Motor neuron (in vitro differentiated cells): ENCODE measurements around the gene SS18L1. TPM values are rescaled to one million over a fixed set of nuclear protein-coding genes. Genes with fewer than 3 reads are reported as not detected.

ENCODE experiments used
- ATAC-seq, 8 experiments: fragments of 200-7000 bp; cut with Tn5 transposase; replicated peaks in 6 of 8; 2 replicates each; pipeline ENCODE4 v1.8.0; 2021; ENCODE audit warnings: mild to moderate bottlenecking in 8 of 8, moderate library complexity in 8 of 8
- H3K27ac ChIP-seq, 2 donors: fragments of 250-450 bp; sonication (Bioruptor Pico); 2 replicates each; pipeline ENCODE4 v1.9.0; 2021; ENCODE audit warnings: antibody characterized with exemption in 2 of 2, mild to moderate bottlenecking in 2 of 2, moderate library complexity in 1 of 2
- H3K4me1 ChIP-seq, 2 donors: fragments of 250-450 bp; sonication (Bioruptor Pico); replicated peaks in 1 of 2; 2 replicates each; pipeline ENCODE4 v1.6.1; 2021; ENCODE audit warnings: antibody characterized with exemption in 2 of 2, mild to moderate bottlenecking in 2 of 2, moderate library complexity in 1 of 2
- H3K4me3 ChIP-seq, 5 donors: fragments of 250-450 bp; sonication (Bioruptor Pico); 2 replicates each; pipeline ENCODE4 v1.9.0; 2021; ENCODE audit warnings: antibody characterized with exemption in 5 of 5, mild to moderate bottlenecking in 5 of 5, moderate library complexity in 4 of 5
- WGBS, 10 experiments: fragments of 450-650 bp; shearing (Covaris generic); methylation state at CpG; one replicate each; pipeline ENCODE4 v1.0.0; 2022; 5-methylcytosine and 5-hydroxymethylcytosine counted together
- in situ Hi-C, 9 experiments: fragments of 400-800 bp; cut with MboI; loops; one replicate each; pipeline ENCODE4 v1.15.0; 2021; ENCODE audit warnings: low sequenced_read_pairs in 9 of 9, low pct_unique_long_range_greater_than_20kb in 2 of 9; ENCODE audit not compliant: unreplicated experiment in 9 of 9
- total RNA-seq, 8 experiments: library from RNA; unstranded; fragments of 300-600 nt; gene quantifications; 2 replicates each; pipeline versions ENCODE4 v1.2.3 to v1.2.4, GENCODE V29; 2022

Gene SS18L1
- total RNA-seq, 8 experiments from 2014 or later, result 9.5 to 32.0 (median 29.5) TPM

GRCh38 chr20:62134735-62135231 is 8.8 kb upstream of the SS18L1 start:
- peak in 5 of 8 experiments; percentile 2 to 78 (median 7) for ATAC-seq
- in situ Hi-C loops, result loop anchor here in 5 of 9 experiments (25.0 kb wide), 1 partner anchor 122 kb away; no protein-coding TSS in a partner anchor
- Histone ChIP-seq H3K27ac (peak overlapping the region in 1 of 2 donors; percentile 50), H3K4me1 (no peaks in the 10 kb centered on the region), H3K4me3 (no peak overlapping the region)
- WGBS, 10 experiments, result 0 to 100% (median 76%) methylated on average over 1 to 5 of the region's 11 CpGs; no CpG with 5 or more reads in 2 of the 10 experiments

GRCh38 chr20:62135573-62136266 is 7.8 kb upstream of the SS18L1 start:
- Histone ChIP-seq H3K4me3 (no peak overlapping the region), H3K4me1 (no peaks in the 10 kb centered on the region), H3K27ac (no peak overlapping the region)
- in situ Hi-C loops, result loop anchor here in 5 of 9 experiments (25.0 kb wide), 1 partner anchor 123 kb away; no protein-coding TSS in a partner anchor
- WGBS, 10 experiments, result 89 to 100% (median 100%) methylated on average over 1 to 7 of the region's 8 CpGs; no CpG with 5 or more reads in 2 of the 10 experiments
- ATAC-seq, result no peak

- Histone ChIP-seq H3K4me3 (no peak overlapping the region), H3K27ac (no peak overlapping the region), H3K4me1 (peaks cover 4 to 7% of the 10 kb centered on the region in 2 donors)
- in situ Hi-C loops, result loop anchor here in 5 of 9 experiments (25.0 kb wide), 1 partner anchor 124 kb away; no protein-coding TSS in a partner anchor
- ATAC-seq, result peak; percentile 11 to 74 (median 64)
- WGBS, 10 experiments, result 32 to 64% (median 52%) methylated on average over 3 to 7 of the region's 8 CpGs
Observed at GRCh38 chr20:62136283-62137091, 7.1 kb upstream of the SS18L1 start.

- no peak overlapping the region for H3K27ac ChIP-seq
- no peak overlapping the region for H3K4me3 ChIP-seq
- in situ Hi-C loops, result loop anchor here in 5 of 9 experiments (25.0 kb wide), 1 partner anchor 125 kb away; no protein-coding TSS in a partner anchor
- 55 to 100% (median 78%) methylated on average over 1 to 5 of the region's 6 CpGs; no CpG with 5 or more reads in 1 of the 10 experiments for WGBS, 10 experiments
- ATAC-seq, result no peak
- H3K4me1 ChIP-seq, result peaks cover 8 to 9% of the 10 kb centered on the region in 2 donors
Observed at GRCh38 chr20:62137092-62137384, 6.5 kb upstream of the SS18L1 start.

- Histone ChIP-seq H3K4me1 (peaks cover 8 to 9% of the 10 kb centered on the region in 2 donors), H3K27ac (no peak overlapping the region), H3K4me3 (no peak overlapping the region)
- no peak for ATAC-seq
- WGBS, 10 experiments, result 47 to 100% (median 80%) methylated on average over 1 to 7 of the region's 8 CpGs; no CpG with 5 or more reads in 1 of the 10 experiments
- in situ Hi-C loops, result loop anchor here in 5 of 9 experiments (25.0 kb wide), 1 partner anchor 125 kb away; no protein-coding TSS in a partner anchor
Observed at GRCh38 chr20:62137478-62138203, 5.9 kb upstream of the SS18L1 start.

GRCh38 chr20:62138204-62138543 is 5.4 kb upstream of the SS18L1 start:
- 68 to 100% (median 92%) methylated on average over 1 to 11 of the region's 11 CpGs for WGBS, 10 experiments
- Histone ChIP-seq H3K27ac (no peak overlapping the region), H3K4me1 (peaks cover 8 to 9% of the 10 kb centered on the region in 2 donors), H3K4me3 (no peak overlapping the region)
- in situ Hi-C loops, result loop anchor here in 5 of 9 experiments (25.0 kb wide), 1 partner anchor 126 kb away; no protein-coding TSS in a partner anchor
- ATAC-seq, result no peak

GRCh38 chr20:62138912-62139311 is 4.7 kb upstream of the SS18L1 start:
- in situ Hi-C loops, result loop anchor here in 5 of 9 experiments (25.0 kb wide), 1 partner anchor 127 kb away; no protein-coding TSS in a partner anchor
- WGBS, 10 experiments, result 89 to 100% (median 93%) methylated on average over 2 to 10 of the region's 10 CpGs; no CpG with 5 or more reads in 3 of the 10 experiments
- H3K27ac ChIP-seq, result no peak overlapping the region
- peaks cover 8 to 9% of the 10 kb centered on the region in 2 donors for H3K4me1 ChIP-seq
- no peak for ATAC-seq
- H3K4me3 ChIP-seq, result no peak overlapping the region

GRCh38 chr20:62139636-62140035 is 3.9 kb upstream of the SS18L1 start:
- peaks cover 10% of the 10 kb centered on the region in 2 donors for H3K4me1 ChIP-seq
- 76 to 100% (median 92%) methylated on average over 1 to 6 of the region's 13 CpGs; no CpG with 5 or more reads in 2 of the 10 experiments for WGBS, 10 experiments
- ATAC-seq, result no peak
- no peak overlapping the region for H3K4me3 ChIP-seq
- no peak overlapping the region for H3K27ac ChIP-seq
- in situ Hi-C loops, result loop anchor here in 5 of 9 experiments (25.0 kb wide), 1 partner anchor 127 kb away; no protein-coding TSS in a partner anchor

- in situ Hi-C loops, result loop anchor here in 5 of 9 experiments (25.0 kb wide), 1 partner anchor 129 kb away; no protein-coding TSS in a partner anchor
- peaks cover 17 to 19% of the 10 kb centered on the region in 2 donors for H3K4me1 ChIP-seq
- no peak for ATAC-seq
- no peak overlapping the region for H3K27ac ChIP-seq
- WGBS, 10 experiments, result 89 to 100% (median 100%) methylated on average over 1 to 4 of the region's 7 CpGs; no CpG with 5 or more reads in 5 of the 10 experiments
- H3K4me3 ChIP-seq, result peak overlapping the region in 1 of 5 donors; percentile 98
Observed at GRCh38 chr20:62141043-62141396, 2.5 kb upstream of the SS18L1 start.

- Histone ChIP-seq H3K4me3 (peak overlapping the region; percentile 82 to 98 (median 97)), H3K4me1 (peaks cover 17 to 19% of the 10 kb centered on the region in 2 donors), H3K27ac (no peak overlapping the region)
- in situ Hi-C loops, result loop anchor here in 5 of 9 experiments (25.0 kb wide), 1 partner anchor 129 kb away; no protein-coding TSS in a partner anchor
- no peak for ATAC-seq
- 22 to 80% (median 40%) methylated on average over 1 to 6 of the region's 14 CpGs; no CpG with 5 or more reads in 3 of the 10 experiments for WGBS, 10 experiments
Observed at GRCh38 chr20:62141397-62142251, 1.9 kb upstream of the SS18L1 start.

- H3K27ac ChIP-seq, result peak overlapping the region; percentile 100
- H3K4me1 ChIP-seq, result peaks cover 17 to 19% of the 10 kb centered on the region in 2 donors
- peak; percentile 3 to 36 (median 18) for ATAC-seq
- in situ Hi-C loops, result loop anchor here in 5 of 9 experiments (25.0 kb wide), 1 partner anchor 130 kb away; no protein-coding TSS in a partner anchor
- H3K4me3 ChIP-seq, result peak overlapping the region; percentile 82 to 98 (median 97)
- WGBS, 10 experiments, result 0 to 1% (median 0%) methylated on average over 2 to 25 of the region's 71 CpGs; no CpG with 5 or more reads in 4 of the 10 experiments
Observed at GRCh38 chr20:62142252-62143080, 1.1 kb upstream of the SS18L1 start.
